ENCODE measurements around the gene DCAF7.

GRCh38 chr17:63515426-63515825 is 34.9 kb upstream of the DCAF7 start:
- TF ChIP-seq CTCF (IDR thresholded peaks at IDR 0.05), result no peak
- no peak for TF ChIP-seq POLR2A (IDR thresholded peaks at IDR 0.05)
- no peak for TF ChIP-seq POLR2AphosphoS5 (IDR thresholded peaks at IDR 0.05)

All from breast epithelium (tissue), 3 donors.